Erythroblast (primary cell): ENCODE results near the gene CFAP298.

ENCODE experiments used
- DNase-seq, 2 experiments: peaks; one replicate each; lab custom pipeline; 2025; lab: John Stamatoyannopoulos, UW
- GATA1 ChIP-seq: IDR thresholded peaks from 2 replicates; pipeline ENCODE4 v1.6.1; 2011; ENCODE audit warnings: low read depth, mild to moderate bottlenecking, control low read depth, low read length, moderate library complexity
- POLR2A ChIP-seq: IDR thresholded peaks from 2 replicates; pipeline ENCODE4 v1.6.1; 2011; ENCODE audit warnings: mild to moderate bottlenecking, low read length

CFAP298 gene

GRCh38 chr21:32585042-32585710, 27.0 kb downstream of the CFAP298 start, which contains the start of gene TCP10L:
Gene TCP10L, minus strand, starts transcription at chr21:32585523. Its CDS starts 1,219 bp downstream, at chr21:32584304.
- DNase-seq = no peak
- no peak for TF ChIP-seq GATA1
- TF ChIP-seq POLR2A = no peak

GRCh38 chr21:32584472-32584871, 27.7 kb downstream of the CFAP298 start:
- TF ChIP-seq POLR2A = no peak
- TF ChIP-seq GATA1 = no peak
- peak in 1 of 2 experiments; percentile 5 for DNase-seq

- TF ChIP-seq GATA1 (no peak), POLR2A (no peak)
- no peak for DNase-seq
Observed at GRCh38 chr21:32581732-32582131, 30.4 kb downstream of the CFAP298 start.

GRCh38 chr21:32580949-32581348, 31.2 kb downstream of the CFAP298 start:
- TF ChIP-seq GATA1 = no peak
- no peak for TF ChIP-seq POLR2A
- DNase-seq = no peak

- peak; percentile 47 to 59 for DNase-seq
- TF ChIP-seq GATA1 (no peak), POLR2A (no peak)
Observed at GRCh38 chr21:32578107-32578691, 34.0 kb downstream of the CFAP298 start.

GRCh38 chr21:32576011-32576410, 36.2 kb downstream of the CFAP298 start:
- DNase-seq = no peak
- TF ChIP-seq GATA1 (no peak), POLR2A (no peak)

GRCh38 chr21:32574946-32575925, 36.9 kb downstream of the CFAP298 start:
- TF ChIP-seq GATA1 (no peak), POLR2A (no peak)
- no peak for DNase-seq

GRCh38 chr21:32572574-32573420, 39.4 kb downstream of the CFAP298 start:
- DNase-seq = no peak
- TF ChIP-seq GATA1 = no peak
- no peak for TF ChIP-seq POLR2A

- no peak for TF ChIP-seq POLR2A
- TF ChIP-seq GATA1 = no peak
- no peak for DNase-seq
Observed at GRCh38 chr21:32570456-32570855, 41.7 kb downstream of the CFAP298 start.

- DNase-seq = peak; percentile 83 to 91
- TF ChIP-seq POLR2A (no peak), GATA1 (no peak)
Observed at GRCh38 chr21:32569261-32570230, 42.6 kb downstream of the CFAP298 start.

GRCh38 chr21:32567626-32568025, 44.6 kb downstream of the CFAP298 start:
- DNase-seq = peak; percentile 37 to 72
- TF ChIP-seq GATA1 = no peak
- TF ChIP-seq POLR2A = no peak

- no peak for TF ChIP-seq POLR2A
- TF ChIP-seq GATA1 = no peak
- peak in 1 of 2 experiments; percentile 17 for DNase-seq
Observed at GRCh38 chr21:32566741-32567389, 45.3 kb downstream of the CFAP298 start.
